Stimulated activated CD4-positive, alpha-beta T cell treated with anti-CD3 and anti-CD28 coated beads, Interleukin-2, amount 100 ng/mL, for 48 hours (primary cell): ENCODE results near the gene CD93.

ENCODE experiments used
- DNase-seq, 2 donors: peaks; one replicate each; pipeline ENCODE4 v3.0.0-alpha.2; 2020

CD93 gene

DNA sequence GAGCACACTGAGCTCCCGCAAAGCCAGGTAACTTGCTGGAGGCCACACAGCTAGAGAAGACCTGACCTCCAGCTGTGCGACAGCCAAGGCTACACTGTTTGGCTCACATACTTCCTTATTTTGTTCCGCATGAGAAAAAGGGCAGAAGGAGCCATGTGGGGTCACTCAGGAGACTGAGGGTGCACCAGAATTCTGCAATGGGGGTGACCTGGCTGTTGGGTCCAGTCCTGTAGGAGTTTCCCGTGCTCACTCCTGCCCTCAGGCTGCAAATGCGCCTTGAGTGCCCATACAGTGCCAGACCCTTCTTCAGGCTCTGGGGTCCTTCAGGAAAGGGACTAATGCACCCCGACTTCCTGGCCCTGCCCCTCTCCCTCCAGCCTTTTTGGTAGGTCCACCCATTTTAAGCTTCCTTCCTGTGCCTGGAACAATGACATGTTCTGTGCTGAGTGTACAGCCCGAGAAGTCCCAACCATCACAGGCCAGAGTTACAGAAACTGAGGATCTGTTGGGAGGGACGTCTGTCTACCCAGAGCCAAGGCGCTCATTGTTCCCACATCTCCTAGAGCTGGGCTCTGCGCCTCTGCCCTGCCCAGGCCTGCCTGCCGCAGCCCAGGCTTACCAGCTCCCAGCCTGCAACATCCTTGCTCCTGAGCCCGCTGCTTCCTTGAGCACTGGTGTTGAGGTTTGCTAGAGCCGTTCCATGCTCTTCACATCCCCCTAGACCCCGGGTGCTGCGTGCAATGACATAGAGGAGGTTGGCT lies 33.5 kb upstream of the CD93 start:
- no peak for DNase-seq

DNA sequence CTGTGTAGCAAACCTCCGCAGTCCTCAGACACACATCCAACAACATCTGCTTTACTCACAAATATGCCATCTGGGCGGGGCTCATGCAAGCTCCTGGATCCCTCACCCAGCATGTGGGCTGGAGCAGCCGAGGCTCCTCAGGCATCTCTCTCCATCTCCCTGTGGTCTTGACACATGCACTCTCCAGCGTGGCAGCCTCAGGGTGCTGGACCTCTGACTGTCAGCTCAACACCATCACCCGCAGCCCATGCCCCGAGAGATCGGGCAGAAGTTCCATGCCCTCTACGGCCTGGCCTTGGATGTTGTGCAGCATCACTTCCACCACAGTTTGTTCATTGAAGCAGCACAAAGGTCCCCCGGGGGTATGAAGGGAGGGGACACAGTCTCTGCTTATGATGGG lies 32.6 kb upstream of the CD93 start:
- no peak for DNase-seq

DNA sequence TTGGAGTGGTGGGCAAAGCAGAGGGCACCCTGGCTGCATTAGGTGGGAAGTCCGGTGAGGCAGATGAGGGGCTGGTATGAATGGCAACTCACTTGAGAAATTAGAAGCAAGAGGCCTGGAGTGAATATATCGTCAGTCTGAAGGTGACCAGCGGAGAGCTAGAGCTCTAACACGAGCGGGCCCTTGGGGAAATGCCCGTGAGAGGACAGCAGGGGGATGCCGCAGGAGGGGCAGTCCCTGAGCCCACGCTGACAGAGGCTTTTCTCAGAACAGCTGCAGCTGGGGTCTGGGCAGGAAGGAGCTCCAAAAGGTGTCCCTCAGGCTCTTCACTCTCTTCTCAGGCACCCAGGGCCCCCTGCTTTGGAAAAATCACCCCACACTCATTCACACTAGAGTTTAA lies 32.0 kb upstream of the CD93 start:
- DNase-seq, result no peak

DNA sequence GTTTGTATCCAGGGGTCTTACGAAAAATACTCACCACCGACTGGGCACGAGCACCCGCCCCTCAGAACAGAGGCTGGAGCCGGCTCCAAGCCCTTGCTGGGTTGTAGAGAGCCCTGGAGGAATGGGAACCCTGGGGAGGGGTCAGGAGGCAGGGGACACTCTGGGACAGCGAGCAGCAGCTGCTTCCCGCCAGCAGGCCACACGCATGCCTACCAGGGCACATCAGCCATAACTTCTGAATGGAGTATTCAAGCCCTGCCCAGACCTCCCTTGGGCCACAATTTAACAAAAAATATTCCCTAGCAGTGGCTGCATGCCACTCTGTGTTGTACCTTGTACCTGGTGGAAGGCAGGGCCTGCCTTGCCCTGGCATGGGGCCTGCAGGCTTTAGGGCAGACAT lies 31.6 kb upstream of the CD93 start:
- no peak for DNase-seq

DNA sequence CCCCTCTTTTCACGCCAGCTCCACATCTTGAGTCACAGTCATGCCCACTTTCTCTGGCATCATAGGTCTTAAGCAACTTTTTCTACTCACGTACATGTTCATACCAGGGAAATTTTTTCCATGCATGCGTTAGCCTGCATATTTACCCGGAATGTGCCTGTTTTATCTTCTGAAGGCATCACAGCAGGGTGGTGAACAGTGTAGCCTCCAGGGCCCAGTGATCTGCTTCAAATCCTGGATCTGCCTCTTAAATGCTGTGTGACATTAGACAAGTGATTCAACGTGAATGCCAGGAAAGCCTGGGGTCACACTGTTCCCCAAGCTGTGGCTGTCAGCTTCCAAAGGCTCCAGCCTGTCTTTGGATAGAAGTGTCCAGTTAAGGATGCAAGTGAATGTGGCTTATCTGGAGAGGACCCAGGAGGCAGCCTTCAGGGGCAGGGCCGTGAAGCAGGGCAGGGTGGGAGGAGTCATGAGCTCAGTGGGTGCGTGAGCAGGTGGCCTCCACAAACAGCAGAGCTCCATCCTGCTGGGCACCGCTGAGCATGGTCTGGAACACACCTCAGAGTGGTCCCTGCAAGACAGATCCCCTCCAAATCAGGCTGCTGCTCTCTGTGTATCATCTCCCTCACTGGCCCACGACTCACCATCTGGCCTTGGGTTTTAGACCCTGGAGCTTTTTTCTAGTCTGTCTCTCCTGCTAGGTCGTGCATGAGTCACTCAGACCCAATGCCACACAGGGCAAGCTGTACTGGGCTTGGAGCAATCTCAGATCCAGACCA lies 30.4 kb upstream of the CD93 start:
- no peak for DNase-seq

DNA sequence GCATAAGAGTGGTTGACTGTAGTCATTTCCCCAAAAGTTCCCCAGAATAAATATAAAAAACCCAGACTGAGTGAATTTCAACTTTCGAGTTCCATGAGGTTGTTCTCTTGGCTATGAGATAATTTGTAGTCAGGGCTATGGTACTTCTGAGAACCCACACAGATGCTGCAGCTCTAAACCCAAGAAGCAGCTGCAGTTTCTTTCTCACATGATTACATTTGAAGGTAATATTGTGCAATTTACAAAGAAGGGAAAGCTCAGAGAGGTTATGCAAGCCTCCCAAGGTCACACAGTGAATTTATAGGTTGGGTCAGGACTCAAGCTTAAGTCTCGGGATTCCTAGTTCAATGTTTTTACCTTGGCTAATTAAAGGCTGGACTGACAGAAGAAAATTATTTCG lies 29.7 kb upstream of the CD93 start:
- no peak for DNase-seq

DNA sequence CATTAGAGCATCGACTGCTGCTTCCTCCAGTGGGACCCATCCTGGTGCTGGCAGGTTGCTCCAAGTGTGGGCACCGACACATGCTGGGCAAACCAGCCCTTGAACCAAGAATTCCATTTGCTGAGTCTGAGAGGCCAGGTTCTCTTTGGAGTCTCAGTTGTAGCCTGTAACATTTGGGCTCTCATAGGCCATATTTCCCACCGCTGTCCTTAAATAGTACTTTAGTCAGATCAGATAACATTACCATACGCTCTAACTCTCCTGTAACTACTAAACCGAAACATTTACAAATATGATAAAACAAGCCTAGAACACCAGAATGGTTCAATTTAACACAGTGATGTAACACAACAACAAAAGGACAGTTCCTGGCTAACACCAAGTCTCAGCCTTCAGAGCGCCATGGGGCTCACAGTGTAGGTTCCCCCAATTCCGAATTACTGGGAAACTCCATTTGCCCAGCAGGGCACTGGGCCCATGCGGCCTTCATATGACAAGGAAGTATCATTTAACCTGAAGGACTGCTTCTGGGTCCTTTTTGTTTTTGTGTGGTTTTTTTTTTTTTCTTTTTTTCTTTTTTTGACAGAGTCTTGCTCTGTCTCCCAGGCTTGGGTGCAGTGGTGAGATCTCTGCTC lies 28.4 kb upstream of the CD93 start:
- DNase-seq, result no peak

DNA sequence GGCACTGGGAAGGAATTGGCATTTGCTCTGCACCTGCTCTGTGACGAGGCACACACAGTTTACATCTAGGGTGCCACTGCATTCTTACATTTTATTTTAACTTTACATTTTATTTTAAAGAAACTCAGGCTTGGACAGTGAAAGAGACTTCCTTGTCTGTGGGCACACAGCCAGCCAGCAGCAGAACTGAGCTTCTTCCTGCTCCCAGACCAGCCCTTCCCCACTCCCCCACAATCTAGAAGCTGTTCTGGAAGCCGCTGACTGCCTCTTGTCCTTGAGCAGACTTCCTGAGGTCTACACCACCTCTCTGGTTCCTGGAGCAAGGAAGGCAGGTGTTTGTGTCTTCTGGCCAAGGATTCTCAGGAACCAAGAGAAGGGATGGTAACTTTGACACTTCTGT lies 27.9 kb upstream of the CD93 start:
- no peak for DNase-seq

DNA sequence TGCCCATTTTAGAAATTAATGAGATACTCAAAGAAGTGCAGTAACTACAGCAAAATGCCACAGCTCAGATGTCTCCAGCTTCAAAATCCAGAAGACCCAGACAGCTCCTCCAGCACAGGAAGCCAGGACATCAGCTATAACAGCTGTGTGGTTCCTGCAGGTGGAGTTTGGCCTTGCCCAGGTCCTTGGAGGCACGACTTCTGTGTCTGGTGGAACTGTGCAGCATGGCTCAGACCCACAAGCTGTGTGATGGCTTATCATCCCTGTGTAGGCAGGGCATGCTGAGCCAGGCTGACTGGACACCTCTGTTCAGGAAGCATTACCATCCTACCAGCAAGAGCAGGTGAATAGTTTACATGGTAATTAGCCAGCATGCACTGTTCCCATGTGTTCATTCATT lies 26.5 kb upstream of the CD93 start:
- no peak for DNase-seq

DNA sequence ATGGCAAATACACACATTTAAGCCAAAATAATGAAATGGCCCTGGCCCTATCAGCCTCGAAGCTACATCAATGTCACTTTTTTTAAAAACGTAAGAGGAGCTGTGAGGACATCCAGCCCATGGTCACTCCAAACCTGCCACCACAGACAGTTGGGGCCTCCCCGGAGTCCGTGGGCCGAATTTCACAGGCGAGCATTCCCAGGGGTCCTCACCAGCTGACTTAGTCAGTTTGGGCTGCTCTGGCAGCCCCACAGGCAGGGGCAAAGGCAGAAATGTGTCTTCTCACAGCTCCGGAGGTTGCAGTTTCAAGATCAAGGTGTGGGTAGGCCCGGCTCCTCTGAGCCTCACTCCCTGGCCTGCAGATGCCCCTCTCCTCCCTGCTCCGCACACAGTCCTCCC lies 25.8 kb upstream of the CD93 start:
- no peak for DNase-seq

DNA sequence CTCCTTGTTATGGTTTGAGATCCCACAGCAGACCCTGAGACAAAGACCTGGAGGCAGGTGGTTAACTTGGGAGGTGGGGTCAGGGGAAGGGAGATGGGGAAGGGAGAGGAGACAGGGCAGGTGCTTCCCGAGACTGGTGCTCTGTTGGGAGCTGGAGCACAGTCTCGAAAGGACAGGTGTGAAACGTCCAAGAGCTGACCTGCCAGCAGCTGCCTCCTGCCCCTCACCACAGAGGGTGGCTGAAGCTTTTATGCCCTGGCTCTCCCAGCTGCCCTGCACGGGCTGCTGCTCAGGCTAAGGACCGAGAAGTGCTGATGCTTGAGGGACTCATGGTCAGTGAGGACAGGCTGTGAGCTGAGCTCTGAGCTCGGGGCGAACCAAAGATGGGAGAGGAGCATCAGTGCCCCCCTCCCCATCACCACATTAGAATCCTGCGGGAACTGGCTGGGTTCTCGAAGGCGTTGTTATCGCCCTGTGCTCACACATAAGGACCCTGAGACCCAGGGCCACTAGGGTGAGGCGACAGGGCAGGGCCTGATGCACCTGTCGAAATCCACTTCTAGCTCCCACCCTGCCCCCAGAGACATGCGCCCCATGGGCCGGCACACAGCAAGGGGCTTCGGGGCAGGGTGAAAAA lies 25.3 kb upstream of the CD93 start:
- no peak for DNase-seq

DNA sequence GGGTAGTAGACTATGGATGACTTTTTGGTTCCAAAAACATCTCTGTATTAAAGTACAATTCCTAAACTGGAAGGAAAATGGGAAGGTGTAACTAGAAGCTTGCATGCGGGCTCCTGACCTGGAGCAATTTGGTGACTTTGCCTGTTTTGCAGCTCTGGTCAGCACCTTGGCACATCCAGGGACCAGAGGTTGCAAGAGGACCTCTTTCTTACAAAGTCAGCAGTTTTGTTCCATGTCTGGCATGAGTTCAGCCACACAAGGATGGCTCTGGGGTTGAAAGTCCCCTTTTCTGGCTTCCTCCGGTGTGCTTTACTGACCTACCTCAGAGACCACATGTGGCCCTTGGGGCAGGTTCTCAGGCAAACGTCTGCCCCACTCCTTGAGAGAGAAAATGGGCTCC lies 22.7 kb upstream of the CD93 start:
- no peak for DNase-seq

DNA sequence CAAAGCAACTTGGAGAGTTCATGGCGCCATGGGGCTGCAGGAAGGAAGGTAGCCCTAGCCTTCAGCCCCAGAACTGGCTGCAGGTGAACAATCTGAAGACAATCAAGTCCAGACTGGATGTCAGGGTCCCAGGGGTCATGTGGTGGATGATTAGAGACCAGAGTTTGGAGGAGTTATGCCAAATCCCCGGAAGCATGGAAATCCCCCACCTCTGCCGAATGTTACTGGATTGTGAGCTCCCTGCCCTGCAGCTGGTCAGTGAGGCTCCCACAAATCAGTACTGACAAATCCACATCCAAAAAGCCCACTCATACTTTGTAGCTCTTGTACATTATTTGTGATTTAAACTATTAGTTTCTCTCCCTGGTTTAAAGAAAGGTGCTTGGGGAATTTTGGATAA lies 21.3 kb upstream of the CD93 start:
- DNase-seq, result no peak

DNA sequence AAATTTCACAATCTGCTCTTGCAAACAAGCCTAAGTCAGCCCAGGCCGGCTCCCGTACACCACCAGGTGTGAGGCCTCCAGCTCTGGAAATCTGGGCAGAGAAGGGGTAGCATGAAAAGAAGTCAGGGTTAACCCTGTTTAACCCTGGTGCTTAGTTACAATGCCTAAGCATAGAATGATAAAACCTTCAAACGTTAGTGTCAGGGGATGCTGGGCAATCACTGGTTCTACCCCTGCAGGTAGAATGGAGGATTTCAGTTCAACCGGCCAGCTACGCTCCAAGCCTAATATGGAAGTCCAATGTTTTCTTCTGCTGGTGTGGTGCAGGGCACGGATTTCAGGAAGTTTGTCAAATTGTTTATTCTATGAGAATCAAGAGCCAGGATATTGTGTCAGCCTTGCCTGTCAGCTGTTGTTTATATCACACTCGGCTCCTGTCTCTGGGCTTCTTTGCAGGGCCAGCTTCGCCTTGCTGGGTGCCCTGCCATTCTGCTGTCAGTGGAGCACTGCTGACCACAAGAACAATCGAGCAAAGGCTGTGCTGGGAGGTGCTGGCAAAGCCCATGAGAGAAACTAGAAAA lies 20.2 kb upstream of the CD93 start:
- DNase-seq, result no peak

DNA sequence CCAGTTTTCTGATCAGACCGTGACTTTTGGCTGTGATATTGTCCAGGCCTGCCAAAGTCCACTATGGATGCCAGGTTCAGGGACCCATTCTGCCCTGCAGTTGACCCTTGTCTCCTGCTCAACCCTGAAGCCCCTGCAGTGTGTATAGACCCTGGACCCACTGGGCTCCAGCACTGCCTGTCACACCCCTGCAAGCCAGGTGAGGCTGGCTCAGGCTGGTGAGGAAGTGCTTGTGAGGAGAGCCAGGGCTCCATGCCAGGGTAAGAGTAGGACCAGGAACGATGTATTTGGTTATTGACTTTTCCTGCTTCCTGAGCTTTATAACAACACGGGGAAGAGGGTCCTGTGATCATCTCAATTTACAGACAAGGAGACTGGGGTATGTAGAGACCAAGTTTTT lies 19.1 kb upstream of the CD93 start:
- no peak for DNase-seq

DNA sequence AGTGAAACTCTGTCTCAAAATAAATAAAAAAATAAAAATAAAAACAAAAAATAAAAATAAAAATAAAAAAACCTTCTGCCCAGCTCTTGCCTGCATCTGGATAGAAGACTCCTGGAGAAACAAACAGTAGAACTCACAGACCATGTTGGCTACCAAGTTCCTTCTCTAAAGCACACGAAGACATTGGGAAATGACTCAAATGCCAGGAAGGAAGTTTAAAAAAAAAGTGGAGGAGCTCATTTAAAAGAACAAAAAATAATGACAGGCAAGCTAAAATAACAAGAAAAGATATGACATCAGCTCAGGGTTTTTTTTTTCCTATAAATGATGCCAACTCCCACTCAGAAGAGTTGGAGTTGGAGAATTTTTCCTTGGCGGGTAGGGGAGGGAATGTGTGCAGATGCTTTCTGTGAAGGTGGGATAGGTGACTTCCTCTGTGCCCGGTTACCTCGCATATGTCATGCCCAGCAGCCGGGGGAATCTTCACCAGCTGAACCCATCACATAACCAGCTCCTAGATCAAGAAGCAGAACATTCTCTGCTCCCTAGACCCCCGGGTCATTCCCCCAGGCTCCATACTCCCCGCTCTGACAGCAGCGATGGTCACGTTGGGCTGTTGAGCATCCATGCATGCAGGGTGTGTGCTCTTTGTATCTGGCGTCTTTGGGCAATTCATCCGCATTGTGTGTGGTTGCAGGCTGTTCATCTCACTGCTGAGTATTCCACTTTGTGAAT lies 17.3 kb upstream of the CD93 start:
- no peak for DNase-seq

DNA sequence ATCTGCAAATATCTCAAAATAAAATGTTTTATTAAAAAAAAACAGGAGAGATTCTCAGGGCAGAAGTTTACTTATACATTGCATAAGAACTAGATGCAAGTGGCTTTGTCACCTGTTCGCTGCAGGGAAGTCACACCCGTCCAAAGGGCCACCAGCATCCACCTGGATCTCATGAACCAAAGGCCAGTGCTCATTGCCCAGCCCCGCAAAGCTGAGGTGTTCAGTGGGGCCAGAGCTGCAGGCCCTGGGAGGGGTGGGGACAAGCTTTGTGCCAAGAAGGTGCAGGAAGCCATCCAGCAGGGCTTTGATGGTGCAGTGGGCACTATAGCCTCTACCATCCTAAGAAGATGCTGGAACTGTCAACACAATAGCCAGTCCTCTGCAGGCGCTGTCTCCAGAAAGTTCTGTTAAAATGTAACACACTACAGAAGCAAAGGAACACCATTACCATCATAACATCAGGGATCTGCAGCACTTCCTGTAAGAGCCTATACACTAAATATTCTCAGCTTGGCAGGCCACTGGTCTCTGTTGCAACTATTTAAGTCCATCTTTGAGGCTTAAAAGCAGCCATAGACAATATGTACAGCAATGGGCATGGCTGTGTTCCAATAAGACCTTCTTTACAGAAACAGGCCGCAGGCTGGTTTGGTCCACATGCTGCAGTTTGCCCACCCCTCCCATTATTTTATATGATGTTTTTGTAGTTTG lies 15.7 kb upstream of the CD93 start:
- DNase-seq, result no peak

DNA sequence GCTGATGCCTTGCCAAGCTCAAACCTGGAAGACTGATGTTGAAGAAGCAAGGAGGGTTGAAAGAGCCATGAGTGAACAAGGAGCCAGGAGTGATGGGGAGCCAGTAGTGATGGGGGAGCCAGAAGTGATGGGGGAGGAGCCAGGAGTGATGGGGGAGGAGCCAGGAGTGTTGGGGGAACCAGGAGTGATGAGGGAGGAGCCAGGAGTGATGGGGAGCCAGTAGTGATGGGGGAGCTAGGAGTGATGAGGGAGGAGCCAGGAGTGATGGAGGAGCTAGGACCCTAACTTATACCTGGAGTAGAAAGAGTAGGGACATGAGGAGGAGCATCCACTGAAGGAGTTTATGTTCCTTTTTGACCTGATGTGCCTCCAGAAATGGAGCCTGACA lies 14.6 kb upstream of the CD93 start:
- DNase-seq, result no peak

DNA sequence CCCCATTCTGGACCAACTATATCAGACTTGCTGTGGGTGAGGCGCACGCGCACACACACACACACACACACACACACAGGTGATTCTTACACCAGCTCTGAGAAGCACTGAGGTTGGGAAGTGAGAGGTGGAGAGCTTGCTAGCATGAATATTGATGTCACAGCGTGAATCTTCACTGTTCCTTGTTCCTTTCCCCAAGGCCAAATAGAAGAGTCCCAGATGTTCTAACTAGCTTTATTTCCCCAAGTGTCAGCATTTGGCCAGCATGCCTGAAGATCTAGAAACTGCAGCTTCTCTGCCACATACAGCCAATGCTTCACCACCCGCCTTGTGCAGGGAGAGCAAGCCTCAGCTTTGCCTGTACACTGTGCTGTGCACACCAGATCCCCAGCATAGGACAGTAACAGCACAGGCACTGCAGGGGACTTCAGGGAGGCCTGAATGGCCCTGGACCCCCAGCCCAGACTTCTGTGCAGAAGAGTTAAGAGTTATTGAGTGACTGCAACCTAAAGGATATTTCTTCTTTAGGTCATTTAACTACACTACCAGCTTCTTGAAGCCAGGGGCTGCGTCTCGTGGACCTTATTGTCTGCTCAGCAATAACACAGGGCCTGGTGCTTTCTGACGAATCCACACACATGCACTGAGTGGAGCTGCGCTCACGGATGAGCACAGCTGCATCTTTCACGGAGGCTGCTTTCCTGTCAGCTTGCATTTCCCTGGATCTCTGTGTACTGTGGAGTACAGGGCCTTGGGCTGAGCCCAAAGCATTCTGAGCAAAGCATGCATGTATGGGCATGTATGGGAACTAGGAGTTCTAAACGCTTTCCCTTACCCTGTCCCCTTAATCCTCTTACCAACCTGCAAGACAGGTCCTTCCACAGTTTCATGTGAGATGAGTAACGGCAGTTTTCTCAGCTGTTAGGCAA lies 13.9 kb upstream of the CD93 start:
- DNase-seq, result no peak

DNA sequence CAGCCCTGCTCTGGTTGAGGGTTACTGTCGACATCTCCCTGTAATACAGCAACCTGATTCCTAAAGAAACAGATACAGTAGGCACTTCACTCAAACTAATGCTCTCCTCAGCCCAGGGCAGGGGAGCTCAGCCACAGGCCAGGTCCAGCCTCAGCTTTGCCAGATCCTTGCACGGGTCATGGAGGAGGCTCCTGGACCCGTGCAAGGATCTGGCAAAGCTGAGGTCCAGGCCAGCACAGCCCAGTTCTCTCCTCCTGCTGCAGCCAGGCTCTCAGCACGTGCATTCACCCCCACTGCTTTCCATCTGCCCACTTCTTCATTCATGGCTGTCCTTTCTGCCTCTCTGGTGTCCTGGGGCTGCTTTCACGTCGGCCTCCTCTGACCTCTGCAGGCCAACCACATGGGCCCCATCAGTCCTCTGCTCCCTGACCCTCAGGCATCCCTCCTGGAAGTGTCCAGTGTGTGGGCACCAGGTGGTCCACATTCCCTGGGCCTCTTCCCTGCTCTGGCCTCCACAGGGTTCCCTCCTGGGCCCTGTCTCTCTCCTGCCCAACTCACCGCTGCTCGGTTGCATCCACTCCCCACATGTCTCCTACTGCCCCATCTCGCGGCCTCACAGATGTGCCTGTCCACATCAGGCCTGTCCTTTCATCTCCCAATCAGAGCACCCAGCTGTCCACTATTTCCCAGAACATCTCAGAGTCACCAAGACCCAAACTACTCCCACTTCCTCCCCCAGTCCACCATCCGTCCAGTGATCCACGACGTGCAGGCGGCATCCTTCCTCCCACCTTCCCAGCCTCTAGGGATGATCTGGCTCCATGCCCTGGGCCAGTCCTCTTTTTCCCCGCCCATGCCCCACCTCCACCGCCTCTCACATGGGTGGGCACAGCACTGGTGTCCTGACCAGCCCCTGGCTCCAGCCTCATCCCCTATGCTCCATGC lies 11.8 kb upstream of the CD93 start:
- no peak for DNase-seq
